Measurements from ENCODE around the gene MRPL53.

MRPL53 gene

GRCh38 chr2:74430502-74430901 is 42.0 kb downstream of the MRPL53 start:
- Histone ChIP-seq H3K27me3 (ENCODE audit: insufficient read depth, low read depth, severe bottlenecking) (no peaks in the 10 kb centered on the region), H3K9me3 (ENCODE audit: severe bottlenecking) (no peaks in the 10 kb centered on the region), H3K4me3 (ENCODE audit: low read depth, low read length) (no peak overlapping the region), H3K27ac (no peak overlapping the region), H3K36me3 (peaks cover 39% of the 10 kb centered on the region)
- TF ChIP-seq, protein P1, sequence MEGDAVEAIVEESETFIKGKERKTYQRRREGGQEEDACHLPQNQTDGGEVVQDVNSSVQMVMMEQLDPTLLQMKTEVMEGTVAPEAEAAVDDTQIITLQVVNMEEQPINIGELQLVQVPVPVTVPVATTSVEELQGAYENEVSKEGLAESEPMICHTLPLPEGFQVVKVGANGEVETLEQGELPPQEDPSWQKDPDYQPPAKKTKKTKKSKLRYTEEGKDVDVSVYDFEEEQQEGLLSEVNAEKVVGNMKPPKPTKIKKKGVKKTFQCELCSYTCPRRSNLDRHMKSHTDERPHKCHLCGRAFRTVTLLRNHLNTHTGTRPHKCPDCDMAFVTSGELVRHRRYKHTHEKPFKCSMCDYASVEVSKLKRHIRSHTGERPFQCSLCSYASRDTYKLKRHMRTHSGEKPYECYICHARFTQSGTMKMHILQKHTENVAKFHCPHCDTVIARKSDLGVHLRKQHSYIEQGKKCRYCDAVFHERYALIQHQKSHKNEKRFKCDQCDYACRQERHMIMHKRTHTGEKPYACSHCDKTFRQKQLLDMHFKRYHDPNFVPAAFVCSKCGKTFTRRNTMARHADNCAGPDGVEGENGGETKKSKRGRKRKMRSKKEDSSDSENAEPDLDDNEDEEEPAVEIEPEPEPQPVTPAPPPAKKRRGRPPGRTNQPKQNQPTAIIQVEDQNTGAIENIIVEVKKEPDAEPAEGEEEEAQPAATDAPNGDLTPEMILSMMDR (IDR thresholded peaks at IDR 0.05; ENCODE audit: low read depth, low read length) = no peak
- DNase-seq = no peak

GRCh38 chr2:74429487-74430451 is 42.7 kb downstream of the MRPL53 start:
- Histone ChIP-seq H3K27me3 (ENCODE audit: insufficient read depth, low read depth, severe bottlenecking) (no peaks in the 10 kb centered on the region), H3K27ac (no peak overlapping the region), H3K36me3 (peaks cover 46% of the 10 kb centered on the region), H3K9me3 (ENCODE audit: severe bottlenecking) (no peaks in the 10 kb centered on the region), H3K4me3 (ENCODE audit: low read depth, low read length) (no peak overlapping the region)
- TF ChIP-seq, protein P1 (IDR thresholded peaks at IDR 0.05; ENCODE audit: low read depth, low read length) = no peak
- no peak for DNase-seq

DNA sequence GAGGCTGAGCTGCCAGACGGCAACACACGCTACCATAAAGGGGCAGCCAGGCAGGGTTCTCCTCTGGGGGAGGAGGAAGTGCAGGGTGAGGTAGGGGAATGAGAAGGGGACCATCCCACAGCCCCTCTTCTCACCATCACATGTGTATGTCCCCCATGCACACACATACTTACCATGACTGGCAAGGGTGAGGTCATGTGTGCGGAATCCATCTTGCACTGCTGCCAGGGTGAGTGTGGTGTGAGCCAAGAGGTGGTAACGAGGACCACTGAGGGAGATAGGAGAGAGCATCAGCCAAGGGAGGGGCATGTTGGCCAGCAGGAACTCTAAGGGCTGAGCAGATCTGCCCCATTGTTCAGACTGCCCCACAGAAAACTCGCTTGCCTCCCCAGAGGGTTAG is 43.8 kb downstream of the MRPL53 start:
- no peak overlapping the region for H3K4me3 ChIP-seq (ENCODE audit: low read depth, low read length)
- H3K9me3 ChIP-seq (ENCODE audit: severe bottlenecking) = no peaks in the 10 kb centered on the region
- no peak for DNase-seq
- H3K27ac ChIP-seq = no peak overlapping the region
- no peaks in the 10 kb centered on the region for H3K27me3 ChIP-seq (ENCODE audit: insufficient read depth, low read depth, severe bottlenecking)
- H3K36me3 ChIP-seq = peaks cover 48% of the 10 kb centered on the region
- TF ChIP-seq, protein P1 (IDR thresholded peaks at IDR 0.05; ENCODE audit: low read depth, low read length) = no peak

- Histone ChIP-seq H3K27ac (no peak overlapping the region), H3K36me3 (peaks cover 48% of the 10 kb centered on the region), H3K4me3 (ENCODE audit: low read depth, low read length) (no peak overlapping the region), H3K27me3 (ENCODE audit: insufficient read depth, low read depth, severe bottlenecking) (no peaks in the 10 kb centered on the region), H3K9me3 (ENCODE audit: severe bottlenecking) (no peaks in the 10 kb centered on the region)
- DNase-seq = no peak
- TF ChIP-seq, protein P1 (IDR thresholded peaks at IDR 0.05; ENCODE audit: low read depth, low read length) = no peak
These were observed 44.9 kb downstream of the MRPL53 start for GRCh38 chr2:74427551-74427950.

GRCh38 chr2:74426181-74426758 is 46.2 kb downstream of the MRPL53 start:
- Histone ChIP-seq H3K27me3 (ENCODE audit: insufficient read depth, low read depth, severe bottlenecking) (no peaks in the 10 kb centered on the region), H3K27ac (no peak overlapping the region), H3K4me3 (ENCODE audit: low read depth, low read length) (no peak overlapping the region), H3K9me3 (ENCODE audit: severe bottlenecking) (no peaks in the 10 kb centered on the region), H3K36me3 (peaks cover 48% of the 10 kb centered on the region)
- TF ChIP-seq, protein P1 (IDR thresholded peaks at IDR 0.05; ENCODE audit: low read depth, low read length) = no peak
- peak; percentile 54 for DNase-seq

All from WERI-Rb-1 (cell line).